Mucosa of stomach (tissue), 1 donor: ENCODE data around the gene ADISSP.
A peak's percentile ranks its signal among the peaks of the same experiment; 100 is the strongest.

Experiments
- H3K27me3 ChIP-seq: one replicate; pipeline ENCODE4 v1.7.0; 2013; ENCODE audit warnings: mild to moderate bottlenecking, low read length; ENCODE audit not compliant: control insufficient read depth, insufficient read depth
- H3K36me3 ChIP-seq: one replicate; pipeline ENCODE4 v1.7.0; 2013; ENCODE audit warnings: low read length; ENCODE audit not compliant: control insufficient read depth, insufficient read depth
- H3K4me1 ChIP-seq: one replicate; pipeline ENCODE4 v1.7.0; 2013; ENCODE audit warnings: mild to moderate bottlenecking, low read length; ENCODE audit not compliant: control insufficient read depth, insufficient read depth
- H3K4me3 ChIP-seq: one replicate; pipeline ENCODE4 v1.7.0; 2013; ENCODE audit warnings: low read length
- H3K9ac ChIP-seq: one replicate; pipeline ENCODE4 v1.7.0; 2013; ENCODE audit warnings: mild to moderate bottlenecking, low read length, moderate library complexity
- H3K9me3 ChIP-seq: one replicate; pipeline ENCODE4 v1.7.0; 2013; ENCODE audit warnings: mild to moderate bottlenecking, low read length, moderate library complexity; ENCODE audit not compliant: control insufficient read depth
- donor health status: Pancreatic carcinoma.

ADISSP gene

GRCh38 chr20:3735768-3736167, 31.8 kb downstream of the ADISSP start:
- H3K4me1 ChIP-seq, result peaks cover 24% of the 10 kb centered on the region
- H3K27me3 ChIP-seq, result peaks cover 22% of the 10 kb centered on the region
- no peak overlapping the region for H3K9ac ChIP-seq
- no peaks in the 10 kb centered on the region for H3K36me3 ChIP-seq
- no peak overlapping the region for H3K4me3 ChIP-seq
- H3K9me3 ChIP-seq, result no peaks in the 10 kb centered on the region

DNA sequence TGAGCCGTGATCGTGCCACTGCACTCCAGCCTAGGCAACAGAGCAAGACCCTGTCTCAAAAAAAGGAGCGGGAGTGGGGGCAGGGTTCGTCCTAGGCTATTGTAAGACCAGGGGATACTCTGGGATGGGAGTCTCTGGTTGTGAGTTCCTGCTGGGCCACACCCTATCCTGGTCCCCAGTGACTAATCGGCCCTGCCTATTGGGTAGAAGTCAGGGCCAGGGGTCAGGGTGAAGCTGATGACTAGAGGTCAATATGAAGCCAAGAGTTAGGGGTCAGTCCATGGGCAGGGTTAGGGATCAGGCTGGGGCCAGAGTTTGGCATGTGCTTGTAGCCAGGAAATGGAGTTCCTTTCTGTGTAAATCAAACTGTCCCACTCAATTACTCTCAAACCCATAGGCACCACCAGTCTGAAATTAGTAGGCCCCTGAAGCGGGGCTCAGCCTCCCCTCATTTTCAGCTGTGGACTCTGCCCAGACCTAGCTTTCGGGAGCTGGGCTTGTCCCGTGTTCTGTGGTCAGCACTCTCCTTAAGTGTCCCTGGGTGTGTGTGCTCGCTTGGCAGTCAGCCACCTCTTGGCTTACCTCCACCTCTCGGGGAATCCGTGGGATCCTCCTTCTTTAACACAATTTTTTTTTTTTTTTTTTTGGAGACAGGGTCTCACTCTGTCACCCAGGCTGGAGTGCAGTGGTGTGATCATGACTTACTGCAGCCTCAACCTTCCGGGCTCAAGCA, 33.3 kb downstream of the ADISSP start:
- H3K36me3 ChIP-seq, result no peaks in the 10 kb centered on the region
- peaks cover 24% of the 10 kb centered on the region for H3K4me1 ChIP-seq
- no peaks in the 10 kb centered on the region for H3K9me3 ChIP-seq
- peaks cover 22% of the 10 kb centered on the region for H3K27me3 ChIP-seq
- no peak overlapping the region for H3K9ac ChIP-seq
- H3K4me3 ChIP-seq, result no peak overlapping the region

- H3K9ac ChIP-seq, result peak overlapping the region; percentile 22
- H3K27me3 ChIP-seq, result peaks cover 25% of the 10 kb centered on the region
- H3K4me1 ChIP-seq, result peaks cover 24% of the 10 kb centered on the region
- H3K4me3 ChIP-seq, result no peak overlapping the region
- H3K9me3 ChIP-seq, result no peaks in the 10 kb centered on the region
- no peaks in the 10 kb centered on the region for H3K36me3 ChIP-seq
Observed at GRCh38 chr20:3733119-3733995, 34.2 kb downstream of the ADISSP start.

- peak within 1 kb of the TSS; percentile 22 for H3K9ac ChIP-seq
Observed at GRCh38 chr20:3732327-3733118, 35.0 kb downstream of the ADISSP start, which contains the start of gene HSPA12B. HSPA12B (plus strand) TSS chr20:3732685; CDS start chr20:3738675, 5,990 bp downstream.

DNA sequence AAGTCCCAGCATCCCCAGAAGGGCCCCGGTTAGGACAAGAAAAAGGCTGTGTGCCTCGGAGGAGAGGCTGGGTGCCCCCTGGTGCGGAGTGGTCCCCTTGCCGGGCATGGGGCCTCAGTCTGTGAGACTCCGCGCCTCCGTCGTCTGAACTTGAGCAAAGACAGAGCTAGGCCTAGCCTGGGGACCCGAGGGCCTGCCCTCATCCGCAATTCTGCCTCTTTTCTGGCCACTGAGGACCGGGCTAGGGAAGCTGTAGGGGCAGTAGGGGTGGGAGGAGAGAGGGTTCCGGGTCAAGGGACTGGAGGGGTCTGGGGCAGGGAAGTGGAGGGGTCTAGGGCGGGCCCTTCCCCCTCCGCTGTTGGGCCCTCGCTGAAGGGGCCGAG, 35.6 kb downstream of the ADISSP start:
- Histone ChIP-seq H3K27me3 (peaks cover 25% of the 10 kb centered on the region), H3K4me3 (no peak overlapping the region), H3K9me3 (no peaks in the 10 kb centered on the region), H3K36me3 (no peaks in the 10 kb centered on the region), H3K4me1 (peaks cover 24% of the 10 kb centered on the region), H3K9ac (no peak overlapping the region)

More at GRCh38 chr20:3732327-3733118, 35.0 kb downstream of the ADISSP start, which contains the start of gene HSPA12B:
- Histone ChIP-seq H3K36me3 (no peaks in the 10 kb centered on the region), H3K4me1 (peaks cover 24% of the 10 kb centered on the region), H3K4me3 (no peak within 1 kb of the TSS), H3K27me3 (peaks cover 25% of the 10 kb centered on the region), H3K9me3 (no peaks in the 10 kb centered on the region)

GRCh38 chr20:3730803-3731672, 36.5 kb downstream of the ADISSP start:
- Histone ChIP-seq H3K36me3 (no peaks in the 10 kb centered on the region), H3K9me3 (no peaks in the 10 kb centered on the region), H3K9ac (no peak overlapping the region), H3K4me1 (peaks cover 24% of the 10 kb centered on the region), H3K27me3 (peaks cover 25% of the 10 kb centered on the region), H3K4me3 (no peak overlapping the region)

GRCh38 chr20:3729811-3730540, 37.6 kb downstream of the ADISSP start:
- peaks cover 25% of the 10 kb centered on the region for H3K27me3 ChIP-seq
- H3K9me3 ChIP-seq, result no peaks in the 10 kb centered on the region
- H3K4me3 ChIP-seq, result no peak overlapping the region
- no peaks in the 10 kb centered on the region for H3K36me3 ChIP-seq
- peaks cover 23% of the 10 kb centered on the region for H3K4me1 ChIP-seq
- H3K9ac ChIP-seq, result no peak overlapping the region

DNA sequence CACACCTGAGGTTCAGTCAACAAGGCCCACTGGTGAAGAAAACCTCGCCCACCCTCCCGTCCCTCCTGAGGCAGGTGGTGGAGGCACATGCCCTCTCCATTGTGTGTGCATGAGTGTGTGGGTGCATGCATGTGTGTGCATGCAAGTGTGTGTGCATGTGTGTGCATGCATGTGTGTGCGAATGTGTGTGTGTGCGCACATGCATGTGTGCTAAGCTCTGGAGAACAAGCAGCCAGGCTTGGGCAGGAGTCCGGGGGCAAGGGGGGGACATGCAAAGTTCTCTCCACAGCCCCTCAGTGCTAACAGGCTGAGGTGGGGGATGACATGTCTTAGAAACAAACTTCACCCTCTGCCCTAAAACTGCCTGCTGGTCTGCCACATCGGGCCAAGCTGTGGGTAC, 38.2 kb downstream of the ADISSP start:
- no peak overlapping the region for H3K9ac ChIP-seq
- H3K36me3 ChIP-seq, result no peaks in the 10 kb centered on the region
- no peak overlapping the region for H3K4me3 ChIP-seq
- peaks cover 17% of the 10 kb centered on the region for H3K4me1 ChIP-seq
- H3K27me3 ChIP-seq, result peaks cover 25% of the 10 kb centered on the region
- no peaks in the 10 kb centered on the region for H3K9me3 ChIP-seq

- peaks cover 12% of the 10 kb centered on the region for H3K4me1 ChIP-seq
- no peaks in the 10 kb centered on the region for H3K36me3 ChIP-seq
- H3K4me3 ChIP-seq, result no peak overlapping the region
- H3K9me3 ChIP-seq, result no peaks in the 10 kb centered on the region
- peaks cover 25% of the 10 kb centered on the region for H3K27me3 ChIP-seq
- H3K9ac ChIP-seq, result no peak overlapping the region
Observed at GRCh38 chr20:3728876-3729275, 38.7 kb downstream of the ADISSP start.

DNA sequence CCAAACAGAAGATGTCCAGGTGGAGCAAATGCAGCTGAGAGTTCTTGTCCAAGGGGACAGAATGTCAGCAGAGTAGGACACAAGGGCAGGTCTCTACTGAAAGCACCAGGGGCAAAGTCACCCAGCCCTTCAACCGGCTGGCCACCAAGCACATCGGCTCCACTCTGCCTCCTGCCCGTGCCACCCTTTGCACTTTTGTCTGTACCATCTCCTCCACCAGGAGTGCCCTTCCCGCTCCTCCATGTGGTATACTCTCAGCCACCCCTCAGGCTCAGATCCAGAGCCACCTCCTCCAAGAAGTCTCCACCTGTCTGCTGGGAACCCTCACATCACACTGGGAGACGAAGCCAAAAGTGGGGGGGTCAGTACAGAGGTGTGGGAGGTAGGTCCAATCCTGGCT, 39.2 kb downstream of the ADISSP start:
- Histone ChIP-seq H3K4me3 (no peak overlapping the region), H3K4me1 (peaks cover 7% of the 10 kb centered on the region), H3K9me3 (no peaks in the 10 kb centered on the region), H3K27me3 (peaks cover 20% of the 10 kb centered on the region), H3K36me3 (no peaks in the 10 kb centered on the region), H3K9ac (no peak overlapping the region)
